Embryonic facial prominence (tissue), 1 donor: ENCODE measurements around the gene SPHKAP.
"Not testable (repeated sequence)": the region's sequence is repeated elsewhere in the genome, so short reads cannot be mapped to it uniquely, and the experiment has no call there.

Source experiments
- DNase-seq: peaks from one replicate; pipeline ENCODE4 v3.0.0-alpha.2; 2016; ENCODE audit errors: extremely low spot score

The SPHKAP gene

GRCh38 chr2:228094377-228094921 lies 87.0 kb downstream of the SPHKAP start:
- DNase-seq, result no peak

GRCh38 chr2:228092056-228092455 lies 89.4 kb downstream of the SPHKAP start:
- DNase-seq, result no peak

DNA sequence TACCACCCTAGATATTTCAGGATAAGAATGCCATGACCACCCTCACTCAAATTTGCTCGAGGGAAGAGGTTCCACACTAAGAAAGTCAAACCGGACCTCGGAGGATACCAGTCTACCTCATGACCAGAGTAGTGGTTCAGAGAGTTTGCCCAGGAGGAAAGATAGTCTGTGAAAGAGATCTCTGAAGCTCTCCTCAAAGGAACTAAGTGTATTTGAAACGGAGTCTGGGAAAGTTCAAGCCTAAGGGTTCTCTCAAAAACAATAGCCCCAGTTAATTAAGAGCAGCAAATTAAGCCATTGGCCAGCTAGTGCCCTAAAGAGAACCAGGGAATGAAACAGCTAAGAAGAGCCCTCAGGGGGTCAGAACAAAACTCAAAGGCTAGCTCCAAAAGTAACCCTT lies 94.9 kb downstream of the SPHKAP start:
- no peak for DNase-seq

DNA sequence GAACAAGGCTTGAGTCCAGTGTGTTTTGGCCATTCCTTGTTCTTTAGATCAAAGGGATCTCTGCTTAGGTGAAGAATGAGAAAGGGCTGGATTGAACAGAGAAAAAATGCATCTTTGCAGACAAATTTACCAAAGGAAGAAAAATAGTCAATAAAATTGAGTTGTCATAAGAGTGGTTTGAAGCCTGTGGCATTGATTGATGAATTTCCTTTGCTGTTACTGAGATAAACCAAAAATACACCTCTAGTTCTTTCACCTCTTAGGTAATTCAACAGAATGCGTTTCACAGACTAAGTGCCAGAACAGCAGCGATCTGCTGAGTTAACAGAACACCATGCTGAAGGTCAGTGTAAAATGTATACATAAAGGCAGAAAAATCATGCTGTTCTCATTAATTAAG lies 96.8 kb downstream of the SPHKAP start:
- no peak for DNase-seq

GRCh38 chr2:228083131-228083530 lies 98.4 kb downstream of the SPHKAP start:
- no peak for DNase-seq

- no peak for DNase-seq
Measured at GRCh38 chr2:228082571-228082970, 98.9 kb downstream of the SPHKAP start.

DNA sequence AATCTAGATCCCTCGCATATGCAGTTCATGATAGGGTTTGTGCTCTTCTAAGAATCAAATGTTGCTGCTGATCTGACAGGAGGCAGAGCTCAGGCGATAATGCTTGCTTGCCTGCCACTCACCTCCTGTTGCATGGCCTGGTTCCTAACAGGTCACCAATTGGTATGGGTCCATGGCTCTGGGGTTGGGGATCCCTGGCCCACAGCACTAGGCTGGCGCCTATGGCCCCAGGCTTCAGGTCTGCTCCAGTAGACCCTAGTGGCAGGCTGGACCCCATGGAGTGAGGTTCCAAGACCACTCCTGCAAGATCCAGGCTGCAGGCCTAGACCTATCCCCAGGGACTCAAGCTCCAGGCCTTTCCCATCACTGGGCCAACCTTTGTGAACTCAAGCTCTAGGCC lies 102.3 kb downstream of the SPHKAP start:
- no peak for DNase-seq

- DNase-seq, result not testable (repeated sequence)
Measured at GRCh38 chr2:228076695-228077094, 104.8 kb downstream of the SPHKAP start.

GRCh38 chr2:228072669-228073068 lies 108.8 kb downstream of the SPHKAP start:
- no peak for DNase-seq

DNA sequence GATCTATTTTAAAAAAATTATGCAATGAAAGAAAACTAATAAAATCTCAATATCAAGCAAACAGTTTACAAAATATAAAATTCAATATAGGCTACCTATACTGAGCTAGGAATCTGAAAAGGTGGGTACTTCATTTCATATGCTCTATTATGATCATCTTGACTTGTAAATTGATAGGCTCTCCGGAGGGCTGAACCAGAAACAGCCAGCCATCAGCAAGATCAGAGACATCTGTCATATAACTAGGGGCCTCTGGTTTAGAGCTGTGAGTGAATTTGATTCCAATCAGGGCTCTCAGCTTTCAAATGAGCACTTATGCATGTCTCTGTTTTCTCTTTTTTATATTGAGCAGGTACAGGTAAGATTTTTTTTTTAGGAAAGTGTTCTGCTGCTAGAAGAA lies 114.2 kb downstream of the SPHKAP start:
- no peak for DNase-seq

DNA sequence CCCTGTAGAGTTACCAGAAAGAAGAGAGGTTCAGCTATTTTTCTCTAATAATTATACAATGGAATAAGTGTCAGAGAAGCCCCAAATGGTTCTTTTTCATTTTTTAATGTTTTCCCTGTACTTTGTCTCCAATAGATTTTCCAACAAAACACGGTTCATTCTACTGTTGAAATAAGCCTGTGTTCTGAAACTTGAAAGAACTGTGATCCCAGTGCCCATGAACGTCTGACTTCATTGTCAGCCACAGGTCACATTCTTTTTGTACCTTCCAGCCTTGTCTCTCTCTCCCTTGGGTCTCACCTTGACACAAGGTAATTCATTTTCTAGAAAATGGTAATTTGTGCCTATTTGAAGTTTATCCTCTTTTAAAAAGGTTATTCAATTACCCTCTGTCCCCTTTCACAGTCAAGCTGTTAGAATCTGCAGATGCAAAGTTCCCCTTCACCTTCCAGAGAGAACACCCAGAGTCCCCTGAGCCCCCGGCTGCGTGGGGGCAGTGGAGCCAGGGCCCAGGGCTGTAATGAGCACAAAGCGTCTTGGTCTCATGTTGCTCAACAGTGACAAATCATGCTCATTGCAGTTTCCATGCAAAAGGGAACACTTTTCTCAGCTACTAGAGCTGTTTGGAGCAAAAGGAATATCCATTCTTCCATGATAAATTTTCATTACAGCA lies 115.2 kb downstream of the SPHKAP start:
- no peak for DNase-seq

DNA sequence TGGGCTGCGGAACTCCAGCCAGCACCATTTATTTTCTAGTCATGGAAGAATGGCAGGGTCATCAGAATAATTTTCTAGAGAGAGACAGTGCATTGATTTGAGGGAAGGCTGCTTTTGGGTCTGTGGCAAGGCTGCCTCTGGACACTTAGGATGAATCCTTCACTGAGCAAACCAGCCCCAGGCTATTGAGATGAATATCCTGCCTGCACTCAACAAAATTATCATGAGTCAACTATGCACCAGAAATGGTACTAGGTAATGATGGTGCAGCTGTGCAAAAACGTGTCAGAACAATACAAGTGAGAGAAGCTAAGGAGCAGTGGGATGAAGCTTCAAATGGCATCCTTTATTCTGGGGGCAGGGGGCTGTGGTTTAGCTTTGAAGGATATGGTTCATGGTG lies 115.8 kb downstream of the SPHKAP start:
- no peak for DNase-seq

DNA sequence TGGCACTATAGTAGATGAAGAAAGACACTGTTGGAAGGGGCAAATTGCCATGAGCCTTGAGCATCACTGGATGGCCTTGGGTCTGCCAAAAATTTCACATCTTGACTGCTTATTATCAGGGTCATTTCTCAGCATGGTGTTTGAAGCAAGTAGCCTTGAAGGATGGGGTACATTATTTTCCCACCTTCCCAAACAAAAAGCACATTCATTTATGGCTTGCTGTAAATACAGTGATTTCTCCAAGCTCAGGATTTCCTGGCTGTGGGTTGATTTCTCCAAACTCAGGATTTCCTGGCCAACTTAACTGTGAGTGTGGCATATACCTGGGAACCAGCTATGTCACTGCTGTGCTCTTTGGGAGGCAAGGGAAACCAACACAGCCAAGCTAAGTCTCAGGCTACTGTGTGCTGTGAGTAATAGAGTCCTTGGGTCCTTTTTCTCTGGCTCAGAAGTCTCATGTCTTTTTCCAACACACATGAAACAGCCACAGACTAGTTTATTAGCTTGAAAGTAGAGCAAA lies 116.6 kb downstream of the SPHKAP start:
- no peak for DNase-seq

- no peak for DNase-seq
Measured at GRCh38 chr2:228064024-228064423, 117.5 kb downstream of the SPHKAP start.

GRCh38 chr2:228063558-228063957 lies 117.9 kb downstream of the SPHKAP start:
- no peak for DNase-seq

GRCh38 chr2:228059735-228060134 lies 121.8 kb downstream of the SPHKAP start:
- no peak for DNase-seq

GRCh38 chr2:228056293-228057097 lies 125.0 kb downstream of the SPHKAP start:
- DNase-seq, result no peak

DNA sequence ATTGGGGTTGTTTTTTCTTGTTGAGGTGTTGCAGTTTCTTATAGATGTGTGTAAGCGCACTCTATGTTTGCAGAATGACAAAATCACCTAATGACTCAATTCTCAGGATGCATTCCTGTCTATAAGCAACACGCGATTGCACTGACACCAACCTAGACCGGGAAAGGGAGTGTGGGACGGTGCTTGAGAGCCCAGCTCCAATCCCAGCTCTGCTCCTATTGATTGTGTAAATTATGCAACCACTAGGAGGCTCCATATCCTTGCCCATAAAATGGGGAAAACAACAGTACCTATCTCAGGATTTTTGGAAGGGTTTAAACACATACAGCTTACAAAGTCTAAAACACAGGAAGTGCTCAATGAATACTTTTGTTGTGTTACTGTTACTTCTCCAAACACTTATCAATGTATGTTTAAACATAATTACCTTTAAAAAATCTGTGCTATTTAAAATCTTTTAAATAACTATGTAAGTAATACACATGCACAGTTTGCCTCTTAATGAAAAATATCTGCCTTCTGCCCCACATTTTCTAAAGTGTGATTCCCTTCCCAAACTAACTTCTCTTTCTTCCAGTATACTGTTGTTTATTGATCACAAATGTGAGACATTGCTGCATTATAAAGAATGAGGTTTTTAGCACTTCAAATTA lies 132.5 kb downstream of the SPHKAP start:
- DNase-seq, result no peak

DNA sequence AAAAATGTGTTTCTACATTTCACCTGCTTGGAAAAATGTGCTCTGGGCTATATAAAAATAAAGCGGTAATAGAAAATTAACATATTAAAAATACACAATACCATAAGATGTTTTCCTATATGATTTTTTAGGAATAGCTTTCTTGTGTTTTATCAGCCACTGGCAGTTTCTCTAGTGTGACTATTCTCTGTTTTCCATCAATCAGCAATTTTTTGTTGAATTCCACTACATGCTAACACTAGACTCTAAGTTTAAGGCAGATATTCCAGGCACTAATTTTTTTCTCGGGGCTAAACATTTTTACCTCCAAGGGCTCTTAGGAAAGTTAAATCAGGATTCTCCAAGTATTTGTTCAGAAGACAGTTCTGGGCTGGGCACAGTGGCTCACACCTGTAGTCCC lies 140.5 kb downstream of the SPHKAP start:
- no peak for DNase-seq

GRCh38 chr2:228039752-228040534 lies 141.5 kb downstream of the SPHKAP start:
- no peak for DNase-seq

GRCh38 chr2:228038967-228039366 lies 142.5 kb downstream of the SPHKAP start:
- no peak for DNase-seq

DNA sequence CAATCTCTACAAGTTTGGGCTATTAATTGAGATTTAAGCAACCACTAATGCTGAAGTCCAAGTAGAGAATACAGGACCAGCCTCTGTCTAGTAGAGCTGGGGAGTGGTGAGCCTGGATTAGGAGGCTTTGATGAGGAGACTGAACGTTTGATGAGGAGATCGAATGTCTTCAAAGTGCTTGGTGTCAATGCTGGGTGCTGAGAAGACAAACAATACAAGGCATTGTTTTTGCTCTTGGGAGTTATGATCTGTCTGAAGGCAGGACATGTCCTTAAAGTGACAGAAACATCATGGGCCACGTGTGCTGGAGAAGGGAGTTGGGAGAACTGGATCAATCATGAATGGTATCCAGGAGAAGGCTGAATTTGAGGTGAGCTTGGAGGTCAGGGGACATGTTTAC lies 143.6 kb downstream of the SPHKAP start:
- no peak for DNase-seq
